ENCODE results near the gene GCN1. TPM values are rescaled to one million over a fixed set of nuclear protein-coding genes. Genes with fewer than 3 reads are reported as not detected.

The GCN1 gene
- total and polyA plus RNA-seq, 2 of the 8 experiments (the other 6 are each of a cell fraction or from before 2014, with no cell fraction given), result 61.4 to 133 TPM

GRCh38 chr12:120096671-120097202 is 97.8 kb downstream of the GCN1 start:
- peaks cover 6 to 32% (median 27%) of the 10 kb centered on the region in 4 experiments for H3K4me1 ChIP-seq (replicated peaks in 1 of 4; ENCODE audit: control insufficient read depth in 3 of 4, insufficient read depth in 4 of 4, low read length in 3 of 4)
- no peak overlapping the region for H3K4me2 ChIP-seq (ENCODE audit: insufficient read depth in 1 of 2, low read depth in 2 of 2, low read length in 2 of 2)
- H4K5ac ChIP-seq (ENCODE audit: insufficient read length, low read depth, low read length), result no peak overlapping the region
- no peak overlapping the region for H3K23ac ChIP-seq (ENCODE audit: insufficient read length)
- no peak for FAIRE-seq
- no peak overlapping the region for H2BK12ac ChIP-seq (ENCODE audit: low read depth, low read length)
- H3K79me1 ChIP-seq (ENCODE audit: low read depth, low read length), result peaks cover 6% of the 10 kb centered on the region; the same call in 1 of the 2 replicates
- no peak overlapping the region for H3K56ac ChIP-seq (replicated peaks; ENCODE audit: insufficient read length, low read depth, low read length)
- 96% methylated on average over 26 of the region's 34 CpGs; no CpG with 5 or more reads in 1 of the 2 experiments for WGBS, 2 experiments (ENCODE audit: extremely low coverage in 1 of 2, insufficient coverage in 1 of 2, insufficient read length in 1 of 2, insufficient replicate concordance in 2 of 2, low coverage in 1 of 2, low lambda C conversion rate in 2 of 2, missing lambda C conversion rate in 1 of 2)
- H3K4me3 ChIP-seq (ENCODE audit: extremely low read depth in 1 of 4, insufficient read depth in 2 of 4, low read depth in 3 of 4, low read length in 4 of 4), result no peak overlapping the region
- no peak overlapping the region for H4K8ac ChIP-seq (ENCODE audit: extremely low read depth, insufficient read depth, low read length)
- no peaks in the 10 kb centered on the region for H3K9me3 ChIP-seq (ENCODE audit: insufficient read depth in 2 of 2, low read depth in 1 of 2, low read length in 1 of 2)
- no peaks in the 10 kb centered on the region for H3K27me3 ChIP-seq (replicated peaks in 1 of 4; ENCODE audit: control insufficient read depth in 3 of 4, extremely low read depth in 1 of 4, insufficient read depth in 3 of 4, low read length in 3 of 4)
- no peak overlapping the region for H4K91ac ChIP-seq (replicated peaks; ENCODE audit: insufficient read length, low read length)
- H3K36me3 ChIP-seq (ENCODE audit: control insufficient read depth in 2 of 4, insufficient read depth in 4 of 4, low read length in 3 of 4), result peaks cover 0 to 12% (median 8%) of the 10 kb centered on the region in 4 experiments; a peak in 6 of 8 replicates
- H3K4ac ChIP-seq (replicated peaks; ENCODE audit: insufficient read length, low read depth, low read length), result no peak overlapping the region
- no peak overlapping the region for H3K18ac ChIP-seq (ENCODE audit: extremely low read depth, low read length)
- no peak overlapping the region for H3K14ac ChIP-seq (ENCODE audit: insufficient read length)
- no peak overlapping the region for H2AFZ ChIP-seq (ENCODE audit: low read length)
- POLR2A ChIA-PET (ENCODE audit: partially characterized antibody), result interaction anchor here (0.9 to 11.7 kb wide), 9 partner anchors 8 to 104 kb away, joined by 3 to 96 read pairs (median 4); partner anchors contain the start of genes RAB35 and RPLP0
- peaks cover 0 to 12% of the 10 kb centered on the region in 2 experiments; a peak in 3 of 4 replicates for H3K79me2 ChIP-seq (ENCODE audit: control insufficient read depth in 1 of 2, insufficient read depth in 2 of 2, low read length in 2 of 2)
- CTCF ChIA-PET (ENCODE audit: partially characterized antibody), result no interaction called here
- H3K23me2 ChIP-seq (ENCODE audit: low read depth, low read length), result no peaks in the 10 kb centered on the region
- 0 out of 2 replicates have a peak overlapping the region, but pooled peaks have one; percentile 29 for H2BK15ac ChIP-seq (ENCODE audit: low read length)
- no peak overlapping the region for H2BK5ac ChIP-seq (ENCODE audit: low read depth, low read length)
- no peak overlapping the region for H2AK5ac ChIP-seq (ENCODE audit: low read depth, low read length)
- no peak overlapping the region for H3K9ac ChIP-seq (replicated peaks in 1 of 4; ENCODE audit: extremely low read depth in 1 of 4, low read depth in 3 of 4, low read length in 3 of 4)
- H4K20me1 ChIP-seq (replicated peaks in 1 of 2; ENCODE audit: control insufficient read depth in 1 of 2, insufficient read depth in 2 of 2, low read length in 2 of 2), result peaks cover 6 to 11% of the 10 kb centered on the region in 2 experiments
- DNase-seq (ENCODE audit: low read depth in 1 of 2, low spot score in 2 of 2), result no peak
- no peak overlapping the region for H3K27ac ChIP-seq (ENCODE audit: low read depth, low read length)
- no peak overlapping the region for H2BK120ac ChIP-seq (replicated peaks; ENCODE audit: low read depth, low read length)
- no peak overlapping the region for H2BK20ac ChIP-seq (ENCODE audit: low read length)
- TF ChIP-seq TAF1 (IDR thresholded peaks at IDR 0.05; ENCODE audit: low read depth, low read length) (no peak), HDAC2 (IDR thresholded peaks at IDR 0.05; ENCODE audit: borderline replicate concordance in 1 of 2, low read depth in 2 of 2, low read length in 2 of 2) (no peak), SP1 (IDR thresholded peaks at IDR 0.05; ENCODE audit: low read depth, low read length) (no peak), USF2 (IDR thresholded peaks at IDR 0.05; ENCODE audit: low read length) (no peak), CEBPB (IDR thresholded peaks at IDR 0.05; ENCODE audit: low read depth, low read length) (no peak), PHF8 (conservative IDR thresholded peaks at IDR 0.05; ENCODE audit: low read depth, low read length) (no peak), RFX5 (IDR thresholded peaks at IDR 0.05; ENCODE audit: borderline replicate concordance, low read depth, low read length) (no peak), MAX (IDR thresholded peaks at IDR 0.05) (no peak)

Data from H1 (cell line).